ENCODE results near the gene GNAL. TPM values are rescaled to one million over a fixed set of nuclear protein-coding genes. Genes with fewer than 3 reads are reported as not detected.

Gene GNAL
- total RNA-seq, 1 donor from 2014 or later, result 5.6 TPM

DNA sequence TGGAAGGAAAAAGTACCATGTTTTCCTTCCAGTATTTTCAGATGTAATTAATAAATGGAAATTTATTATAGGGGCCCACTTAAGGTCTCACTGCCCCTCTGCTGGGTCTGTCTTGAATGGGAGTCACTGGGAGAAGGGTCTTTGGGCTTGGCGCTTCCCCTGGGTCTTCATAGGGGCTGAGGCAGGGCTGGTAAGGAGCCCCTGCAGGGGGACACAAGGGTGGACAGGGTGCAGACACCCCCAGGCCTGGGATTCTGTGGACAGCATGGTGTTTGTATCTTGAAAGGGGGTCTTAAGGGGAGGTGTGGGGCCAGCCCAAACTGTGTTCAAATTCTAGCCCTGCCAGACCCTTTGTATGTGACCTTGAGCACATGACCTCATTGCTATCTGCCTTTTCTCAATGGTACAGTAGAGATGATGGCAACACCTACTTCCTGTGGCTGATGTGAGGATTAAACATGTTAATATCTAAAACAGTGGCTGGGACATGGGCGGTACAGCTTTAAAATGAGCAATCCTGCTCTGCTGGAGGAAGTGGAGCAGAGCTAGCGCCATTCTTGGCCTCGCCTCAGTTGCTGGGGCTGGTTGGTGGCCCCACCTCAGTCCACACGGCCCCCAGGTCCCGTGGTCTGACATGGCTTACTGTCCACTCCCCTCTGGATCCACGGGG is 71.6 kb downstream of the GNAL start:
- H3K36me3 ChIP-seq, result no peaks in the 10 kb centered on the region
- no peak for DNase-seq
- no peaks in the 10 kb centered on the region for H3K9me3 ChIP-seq
- no peak for TF ChIP-seq CTCF (IDR thresholded peaks at IDR 0.05)
- H3K27me3 ChIP-seq (ENCODE audit: low read depth), result no peaks in the 10 kb centered on the region
- no peak for ATAC-seq
- H3K4me1 ChIP-seq, result no peaks in the 10 kb centered on the region
- intact Hi-C loops (cut with DNase I), result no loop called here
- H3K4me3 ChIP-seq, result no peak overlapping the region
- no peak overlapping the region for H3K27ac ChIP-seq

- H3K27ac ChIP-seq, result no peak overlapping the region
- no peaks in the 10 kb centered on the region for H3K9me3 ChIP-seq
- intact Hi-C loops (cut with DNase I), result no loop called here
- DNase-seq (no peak), ATAC-seq (no peak)
- no peaks in the 10 kb centered on the region for H3K4me1 ChIP-seq
- no peaks in the 10 kb centered on the region for H3K36me3 ChIP-seq
- no peak overlapping the region for H3K4me3 ChIP-seq
- H3K27me3 ChIP-seq (ENCODE audit: low read depth), result no peaks in the 10 kb centered on the region
- TF ChIP-seq CTCF (IDR thresholded peaks at IDR 0.05), result no peak
Observed at GRCh38 chr18:11761553-11761952, 72.5 kb downstream of the GNAL start.

DNA sequence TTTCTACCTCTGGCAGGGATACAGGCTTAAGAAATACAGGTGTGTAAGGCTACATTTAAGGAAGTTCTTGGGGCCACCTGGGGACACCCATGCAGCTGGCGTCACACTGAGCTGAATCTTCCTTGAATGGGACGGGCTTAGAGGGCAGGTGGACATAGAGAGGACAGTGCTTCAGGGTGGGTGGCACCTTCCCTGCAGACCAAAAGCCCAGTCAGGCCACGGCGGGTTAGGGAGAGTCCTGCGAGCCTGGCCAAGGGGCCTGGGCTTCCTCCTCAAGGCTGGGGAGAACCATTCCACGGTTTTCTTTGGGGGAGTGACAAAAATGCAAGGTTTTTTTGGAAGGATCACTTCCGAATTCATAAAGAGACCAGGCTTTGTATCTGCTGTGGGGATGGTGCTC is 73.4 kb downstream of the GNAL start:
- H3K36me3 ChIP-seq, result no peaks in the 10 kb centered on the region
- TF ChIP-seq CTCF (IDR thresholded peaks at IDR 0.05), result no peak
- H3K9me3 ChIP-seq, result no peaks in the 10 kb centered on the region
- H3K4me1 ChIP-seq, result no peaks in the 10 kb centered on the region
- no peak for ATAC-seq
- no peak overlapping the region for H3K4me3 ChIP-seq
- DNase-seq, result no peak
- no peaks in the 10 kb centered on the region for H3K27me3 ChIP-seq (ENCODE audit: low read depth)
- intact Hi-C loops (cut with DNase I), result no loop called here
- no peak overlapping the region for H3K27ac ChIP-seq

DNA sequence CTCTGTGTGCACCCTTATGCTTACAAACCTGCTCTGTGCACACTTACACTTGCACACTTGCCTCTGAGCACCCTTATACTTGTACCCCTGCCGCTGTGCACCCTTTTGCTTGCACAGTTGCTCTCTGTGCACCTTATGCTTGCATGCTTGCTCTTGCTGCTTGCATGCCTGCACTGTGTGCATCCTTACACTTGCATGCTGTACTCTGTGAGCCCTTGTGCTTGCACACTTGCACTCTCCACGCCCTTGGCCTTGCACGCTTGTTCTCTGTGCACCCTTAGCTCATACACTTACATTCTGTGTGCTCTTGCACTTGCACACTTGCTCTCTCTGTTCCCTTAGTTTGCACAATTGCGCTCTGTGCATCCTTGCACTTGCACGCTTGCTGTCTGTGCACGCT is 78.3 kb downstream of the GNAL start:
- no peak overlapping the region for H3K4me3 ChIP-seq
- no peak for TF ChIP-seq CTCF (IDR thresholded peaks at IDR 0.05)
- intact Hi-C loops (cut with DNase I), result no loop called here
- no peaks in the 10 kb centered on the region for H3K4me1 ChIP-seq
- no peak overlapping the region for H3K27ac ChIP-seq
- no peaks in the 10 kb centered on the region for H3K27me3 ChIP-seq (ENCODE audit: low read depth)
- no peaks in the 10 kb centered on the region for H3K9me3 ChIP-seq
- ATAC-seq (no peak), DNase-seq (no peak)
- H3K36me3 ChIP-seq, result no peaks in the 10 kb centered on the region

- Histone ChIP-seq H3K4me1 (no peaks in the 10 kb centered on the region), H3K27me3 (ENCODE audit: low read depth) (no peaks in the 10 kb centered on the region), H3K4me3 (no peak overlapping the region), H3K9me3 (no peaks in the 10 kb centered on the region), H3K36me3 (no peaks in the 10 kb centered on the region), H3K27ac (no peak overlapping the region)
- no peak for TF ChIP-seq CTCF (IDR thresholded peaks at IDR 0.05)
- ATAC-seq (no peak), DNase-seq (no peak)
- intact Hi-C loops (cut with DNase I), result no loop called here
Observed at GRCh38 chr18:11767935-11768334, 78.9 kb downstream of the GNAL start.

Data from lower lobe of right lung (tissue), 2 donors.